H1 (cell line): ENCODE measurements around the gene CDCA3. TPM values are rescaled to one million over a fixed set of nuclear protein-coding genes. Genes with fewer than 3 reads are reported as not detected.

ENCODE experiments used
- ASH2L ChIP-seq: fragments of 200-600, 300-600 bp; sonication (generic); IDR thresholded peaks from one replicate; pipeline ENCODE4 v1.7.1; 2017; ENCODE audit warnings: low read length
- CEBPB ChIP-seq: IDR thresholded peaks from 2 replicates; pipeline ENCODE4 v1.6.1; 2012; ENCODE audit warnings: low read depth, low read length
- CHD2 ChIP-seq: IDR thresholded peaks from 2 replicates; pipeline ENCODE4 v1.6.1; 2012; ENCODE audit warnings: low read length, improper control_type of control experiment
- CREB1 ChIP-seq: IDR thresholded peaks from 2 replicates; pipeline ENCODE4 v1.6.1; 2012; ENCODE audit warnings: inconsistent platforms
- FOSL1 ChIP-seq: IDR thresholded peaks from 2 replicates; pipeline ENCODE4 v1.6.1; 2011; ENCODE audit warnings: mild to moderate bottlenecking, low read depth, low read length, moderate library complexity; ENCODE audit not compliant: insufficient read depth
- GTF2F1 ChIP-seq: IDR thresholded peaks from 2 replicates; pipeline ENCODE4 v1.6.1; 2012; ENCODE audit warnings: low read depth, low read length, improper control_type of control experiment, borderline replicate concordance
- JUN ChIP-seq: IDR thresholded peaks from 2 replicates; pipeline ENCODE4 v1.6.1; 2011; ENCODE audit warnings: low read depth, mild to moderate bottlenecking, improper control_type of control experiment, low read length
- JUND ChIP-seq: IDR thresholded peaks from 2 replicates; pipeline ENCODE4 v1.6.1; 2011; ENCODE audit warnings: mild to moderate bottlenecking, improper control_type of control experiment, low read length
- KDM1A ChIP-seq: fragments of 200-600, 300-600 bp; sonication (generic); IDR thresholded peaks from 2 replicates; pipeline ENCODE4 v1.7.1; 2016; ENCODE audit warnings: mild to moderate bottlenecking, low read length, borderline replicate concordance
- KDM4A ChIP-seq: IDR thresholded peaks from one replicate; pipeline ENCODE4 v1.7.1; 2012; ENCODE audit warnings: low read depth, mild to moderate bottlenecking, moderate library complexity, low read length, inconsistent platforms; ENCODE audit not compliant: severe bottlenecking
- NANOG ChIP-seq: IDR thresholded peaks from 2 replicates; pipeline ENCODE4 v1.6.1; 2011; ENCODE audit warnings: low read length, low read depth, mild to moderate bottlenecking, inconsistent platforms; ENCODE audit not compliant: insufficient read depth, poor library complexity, severe bottlenecking
- POLR2AphosphoS5 ChIP-seq: IDR thresholded peaks from 2 replicates; pipeline ENCODE4 v1.6.1; 2011; ENCODE audit warnings: low read depth, low read length
- POU5F1 ChIP-seq: IDR thresholded peaks from 2 replicates; pipeline ENCODE4 v1.6.1; 2011; ENCODE audit warnings: low read depth, mild to moderate bottlenecking, low read length, moderate library complexity
- RBBP5 ChIP-seq: IDR thresholded peaks from 2 replicates; pipeline ENCODE4 v1.7.1; 2012; ENCODE audit warnings: low read depth, mild to moderate bottlenecking, inconsistent platforms, low read length, moderate library complexity, borderline replicate concordance
- RNF2 ChIP-seq: fragments of 200-900, 300-1000 bp; sonication (generic); IDR thresholded peaks from 2 replicates; pipeline ENCODE4 v1.7.1; 2016; ENCODE audit warnings: borderline replicate concordance, low read depth, mild to moderate bottlenecking, antibody characterized with exemption, low read length; ENCODE audit not compliant: poor library complexity, severe bottlenecking; ENCODE audit errors: missing control alignments
- SP1 ChIP-seq: IDR thresholded peaks from 2 replicates; pipeline ENCODE4 v1.6.1; 2011; ENCODE audit warnings: low read depth, low read length
- SP4 ChIP-seq: IDR thresholded peaks from 2 replicates; pipeline ENCODE4 v1.6.1; 2012; ENCODE audit warnings: low read length, inconsistent platforms
- SRF ChIP-seq: IDR thresholded peaks from 2 replicates; pipeline ENCODE4 v1.6.1; 2011; ENCODE audit warnings: mild to moderate bottlenecking, low read depth, low read length, moderate library complexity
- SUZ12 ChIP-seq: fragments of 200-600 bp; sonication (generic); IDR thresholded peaks from 2 replicates; pipeline ENCODE4 v1.6.1; 2012; ENCODE audit warnings: mild to moderate bottlenecking, inconsistent platforms, low read length, moderate library complexity, mixed read lengths
- TBP ChIP-seq: IDR thresholded peaks from 2 replicates; pipeline ENCODE4 v1.6.1; 2011; ENCODE audit warnings: low read depth, low read length, improper control_type of control experiment
- polyA plus RNA-seq, 7 experiments: library from polyadenylated mRNA; depleted of rRNA in 3 of 7; stranded (reverse) in 5 of 7; unstranded in 2 of 7; fragments of >200 nt in 5 of 7; fragments of 200-250 nt in 2 of 7; gene quantifications; 1 replicate in 5 of 7; 2 replicates in 1 of 7; 4 replicates in 1 of 7; pipeline versions ENCODE4 v1.2.1 to v1.2.3, GENCODE V29; 2011 to 2013; ENCODE audit warnings: missing spikeins in 2 of 7, mixed read lengths in 2 of 7
- total RNA-seq: library from RNA; stranded (reverse); fragmentation: NEBNext Ultra II Directional; extraction: Animal tissue kit (Norgen Biotek cat#: 25700); gene quantifications from 2 replicates; pipeline ENCODE4 v1.2.1, GENCODE V29; 2021
- TF ChIP-seq, protein P1 (sequence below): IDR thresholded peaks from 2 replicates; pipeline ENCODE4 v1.6.1; 2011; ENCODE audit warnings: low read depth, mild to moderate bottlenecking, low read length; ENCODE audit not compliant: insufficient read depth

CDCA3 gene
- total and polyA plus RNA-seq, 2 of the 8 experiments (the other 6 are each of a cell fraction or from before 2014, with no cell fraction given), result 47.7 to 71.2 TPM

DNA sequence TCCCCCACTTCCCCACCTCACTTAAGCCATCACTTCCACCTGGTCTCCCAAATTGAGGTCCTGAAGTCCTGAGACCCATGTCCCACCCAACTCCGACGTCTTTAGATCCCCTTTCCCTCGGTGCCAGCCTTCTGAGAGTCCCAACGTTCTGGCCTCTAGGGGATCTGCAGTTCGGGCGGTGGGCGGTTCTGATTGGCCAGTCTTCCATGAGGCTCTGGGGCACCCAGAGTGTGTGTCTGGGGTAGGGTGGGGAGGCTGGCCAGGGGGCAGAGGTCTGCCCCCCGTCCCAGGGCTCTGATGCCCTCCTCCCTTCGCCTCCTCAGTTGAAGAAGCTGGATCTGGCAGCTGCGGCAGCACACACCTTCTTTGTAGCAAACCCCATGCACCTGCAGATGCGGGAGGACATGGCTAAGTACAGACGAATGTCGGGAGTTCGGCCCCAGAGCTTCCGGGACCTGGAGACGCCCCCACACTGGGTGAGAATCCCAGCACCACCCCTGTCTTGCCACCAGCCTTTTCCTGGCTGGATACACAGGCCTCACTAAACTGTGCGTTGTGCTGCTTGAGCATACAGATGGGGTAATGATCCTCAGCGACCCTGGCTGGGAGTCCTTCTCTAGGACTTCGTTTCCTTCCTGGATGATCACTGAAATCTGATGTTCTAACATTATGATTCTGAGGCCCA is 21.4 kb downstream of the CDCA3 start (continued):
- TF ChIP-seq POU5F1 (no peak), CHD2 (no peak), FOSL1 (no peak), SUZ12 (no peak), SRF (no peak), KDM1A (no peak), KDM4A (no peak), JUN (no peak), NANOG (no peak), JUND (no peak), CREB1 (no peak), SP1 (no peak), POLR2AphosphoS5 (no peak), RBBP5 (no peak), TBP (no peak), SP4 (no peak), CEBPB (no peak), ASH2L (no peak), RNF2 (no peak), GTF2F1 (no peak)
- TF ChIP-seq, protein P1, sequence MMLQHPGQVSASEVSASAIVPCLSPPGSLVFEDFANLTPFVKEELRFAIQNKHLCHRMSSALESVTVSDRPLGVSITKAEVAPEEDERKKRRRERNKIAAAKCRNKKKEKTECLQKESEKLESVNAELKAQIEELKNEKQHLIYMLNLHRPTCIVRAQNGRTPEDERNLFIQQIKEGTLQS, result no peak
